Gastrocnemius medialis (tissue), 4 donors: Measurements from ENCODE around the gene PHF10.

ENCODE experiments used
- CTCF ChIP-seq, 5 experiments: fragments of 450-650 bp in 3 of 5; fragments of 200-600 bp in 2 of 5; sonication (generic) in 2 of 5; IDR thresholded peaks in 4 of 5; conservative IDR thresholded peaks in 1 of 5; 1 replicate in 4 of 5; 2 replicates in 1 of 5; pipeline ENCODE4 v1.5.1; 2016 to 2019; ENCODE audit warnings: antibody characterized with exemption in 5 of 5, mild to moderate bottlenecking in 3 of 5, moderate library complexity in 3 of 5
- POLR2A ChIP-seq, 2 donors: fragments of 450-650 bp; IDR thresholded peaks; one replicate each; pipeline ENCODE4 v1.6.1; 2017; ENCODE audit warnings: antibody characterized with exemption in 2 of 2, mild to moderate bottlenecking in 2 of 2, moderate library complexity in 2 of 2

- TF ChIP-seq POLR2A (IDR thresholded peaks at IDR 0.05) (no peak), CTCF (IDR thresholded peaks at IDR 0.05 in 4 of 5, conservative IDR thresholded peaks at IDR 0.05 in 1 of 5) (no peak)
Observed at GRCh38 chr6:169661391-169661756, 62.9 kb downstream of the PHF10 start.
